NCI-H226 (cell line): ENCODE data around the gene CEP70.
A peak's percentile ranks its signal among the peaks of the same experiment; 100 is the strongest.
"Not testable (repeated sequence)": the region's sequence is repeated elsewhere in the genome, so short reads cannot be mapped to it uniquely, and the experiment has no call there.

Experiments
- DNase-seq: peaks from one replicate; pipeline ENCODE4 v3.0.0-alpha.2; 2015

Gene CEP70

DNA sequence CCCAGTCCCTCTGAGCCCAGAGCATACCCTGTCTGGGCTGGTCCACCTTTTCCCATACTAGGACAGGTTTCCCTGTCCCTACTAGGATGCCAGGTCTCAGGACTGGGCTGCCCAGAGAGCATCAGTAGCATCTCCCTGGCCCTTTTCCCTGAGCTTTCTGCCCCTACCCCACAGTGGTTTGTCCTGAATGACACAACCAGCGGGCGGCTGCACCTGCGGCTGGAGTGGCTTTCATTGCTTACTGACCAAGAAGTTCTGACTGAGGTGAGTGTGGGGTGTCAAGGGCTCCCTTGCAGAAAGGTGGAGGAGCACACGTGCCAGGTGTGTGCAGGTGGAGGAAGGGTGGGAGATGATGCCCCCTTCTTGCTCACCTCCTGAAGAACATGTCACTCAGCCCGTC is 126.1 kb downstream of the CEP70 start:
- no peak for DNase-seq

DNA sequence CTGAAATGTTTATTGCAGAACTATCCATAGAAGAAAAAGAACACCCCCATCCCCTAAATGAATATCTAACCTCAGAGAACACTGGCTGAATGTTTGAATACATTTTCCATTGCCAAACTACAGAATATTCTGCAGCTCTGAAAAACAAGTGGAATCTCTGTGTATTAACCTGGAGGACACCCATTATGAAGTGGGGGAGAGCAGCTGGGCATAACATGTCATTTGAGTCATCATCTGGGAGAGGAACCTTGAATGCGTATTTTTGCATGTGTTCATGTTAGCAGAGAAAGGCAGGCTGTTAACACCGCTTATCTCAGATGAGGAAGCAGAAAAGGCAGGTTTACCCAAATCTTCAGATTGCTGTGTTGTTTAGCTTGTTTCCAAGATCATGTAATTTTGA is 128.1 kb downstream of the CEP70 start:
- DNase-seq = peak; percentile 48

DNA sequence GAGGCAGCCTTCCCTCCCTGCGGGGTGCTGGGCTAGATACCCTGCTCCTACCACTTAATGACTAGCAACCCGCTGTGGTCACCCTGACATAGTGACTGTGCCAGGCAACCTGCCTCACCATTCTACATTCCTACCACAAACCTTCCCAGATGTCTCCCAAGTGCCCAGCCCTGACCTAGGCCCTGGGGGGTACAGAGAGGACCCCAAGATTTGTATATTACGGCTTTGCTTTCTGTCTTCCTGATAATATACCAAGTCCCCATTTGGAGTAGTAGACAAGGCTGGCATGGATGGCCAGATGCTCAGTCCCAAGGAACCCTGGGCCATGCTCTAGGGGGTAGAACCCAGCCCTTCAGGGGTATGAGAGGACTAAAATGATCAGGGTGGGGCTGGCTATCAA is 128.6 kb downstream of the CEP70 start:
- no peak for DNase-seq

DNA sequence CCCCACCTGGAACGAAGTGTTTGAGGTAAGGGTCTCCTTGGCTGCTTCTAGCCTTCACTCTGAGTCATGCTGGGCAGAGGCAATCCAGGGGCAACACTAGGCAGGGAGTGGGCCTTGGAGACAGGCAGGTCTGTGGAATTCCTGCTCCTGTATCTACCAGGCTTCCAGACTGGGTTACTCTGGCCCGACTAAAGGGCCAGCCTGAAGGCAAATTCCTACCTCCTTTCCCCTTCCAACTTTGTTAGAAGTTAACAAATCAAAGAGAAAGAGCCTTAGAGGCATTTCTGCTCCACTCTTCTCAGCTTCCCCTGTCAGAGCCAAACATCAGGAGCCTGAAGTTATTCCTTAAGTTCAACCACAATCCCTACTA is 129.6 kb downstream of the CEP70 start:
- peak; percentile 56 for DNase-seq

DNA sequence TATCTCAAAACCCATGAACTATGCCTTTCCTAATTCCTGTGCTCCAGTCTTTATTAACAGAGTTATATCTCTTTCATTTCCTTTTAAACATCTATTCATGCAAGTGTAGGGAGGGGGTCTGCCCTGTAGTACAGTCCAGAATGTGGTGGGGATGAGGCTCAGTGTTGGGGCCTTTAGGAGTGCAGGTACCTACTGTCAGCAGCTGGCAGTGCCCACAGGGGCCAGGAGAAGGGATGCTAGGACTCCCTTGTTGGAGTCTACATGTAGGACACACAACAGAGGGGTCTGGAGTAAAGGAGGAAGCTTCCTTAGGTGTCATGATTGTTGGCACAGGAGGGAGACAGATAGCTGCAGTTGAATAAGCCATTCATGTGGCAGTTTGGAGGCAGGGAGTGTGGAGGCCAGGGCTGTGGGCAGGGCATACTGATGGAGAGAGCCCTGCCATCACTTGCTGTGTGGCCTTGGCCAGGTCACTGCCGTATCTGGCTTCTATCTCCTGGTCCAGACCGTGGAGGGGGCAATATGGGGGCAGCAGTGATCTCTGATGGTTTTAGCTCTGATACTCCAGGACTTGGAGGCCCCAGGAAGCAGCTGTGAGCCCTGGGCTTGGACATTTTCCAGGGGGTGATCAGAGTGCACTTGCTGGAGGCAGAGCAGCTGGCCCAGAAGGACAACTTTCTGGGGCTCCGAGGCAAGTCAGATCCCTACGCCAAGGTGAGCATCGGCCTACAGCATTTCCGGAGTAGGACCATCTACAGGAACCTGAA is 130.2 kb downstream of the CEP70 start:
- DNase-seq = no peak

DNA sequence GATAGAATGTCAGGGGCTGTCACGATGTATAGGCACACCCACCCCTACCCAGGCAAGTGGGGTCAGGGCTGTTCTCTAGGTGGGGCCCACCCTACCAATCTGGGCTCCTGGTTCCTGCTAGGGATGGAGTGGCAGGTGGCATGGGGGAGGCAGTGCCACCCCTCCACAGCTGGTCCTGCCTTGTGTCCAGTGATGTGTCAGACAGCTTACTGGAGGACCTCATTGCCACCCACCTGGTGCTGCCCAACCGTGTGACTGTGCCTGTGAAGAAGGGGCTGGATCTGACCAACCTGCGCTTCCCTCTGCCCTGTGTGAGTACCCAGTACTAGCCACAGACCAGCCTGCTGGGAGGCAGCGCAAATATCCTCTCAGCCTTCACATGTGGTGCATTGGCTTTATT is 132.2 kb downstream of the CEP70 start:
- DNase-seq = no peak

DNA sequence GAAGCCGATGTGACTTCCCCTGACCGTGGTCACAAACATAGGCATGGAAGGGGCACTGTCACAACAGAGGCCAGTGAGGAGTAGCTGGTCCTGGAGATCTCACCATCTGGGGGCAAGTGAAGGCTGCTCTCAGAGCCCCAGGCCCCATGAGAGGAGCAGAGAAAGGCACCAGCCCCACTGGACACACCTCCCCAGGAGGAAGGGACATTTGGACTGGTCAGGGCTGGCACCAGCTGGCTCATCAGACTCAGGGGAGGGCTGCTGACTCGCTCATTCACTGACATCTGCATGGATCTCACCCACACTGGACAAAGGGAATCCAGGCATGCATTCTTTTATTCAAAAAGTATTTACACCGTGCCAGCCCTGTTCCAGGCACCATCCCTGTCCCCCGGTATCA is 132.8 kb downstream of the CEP70 start:
- peak; percentile 77 for DNase-seq

DNA sequence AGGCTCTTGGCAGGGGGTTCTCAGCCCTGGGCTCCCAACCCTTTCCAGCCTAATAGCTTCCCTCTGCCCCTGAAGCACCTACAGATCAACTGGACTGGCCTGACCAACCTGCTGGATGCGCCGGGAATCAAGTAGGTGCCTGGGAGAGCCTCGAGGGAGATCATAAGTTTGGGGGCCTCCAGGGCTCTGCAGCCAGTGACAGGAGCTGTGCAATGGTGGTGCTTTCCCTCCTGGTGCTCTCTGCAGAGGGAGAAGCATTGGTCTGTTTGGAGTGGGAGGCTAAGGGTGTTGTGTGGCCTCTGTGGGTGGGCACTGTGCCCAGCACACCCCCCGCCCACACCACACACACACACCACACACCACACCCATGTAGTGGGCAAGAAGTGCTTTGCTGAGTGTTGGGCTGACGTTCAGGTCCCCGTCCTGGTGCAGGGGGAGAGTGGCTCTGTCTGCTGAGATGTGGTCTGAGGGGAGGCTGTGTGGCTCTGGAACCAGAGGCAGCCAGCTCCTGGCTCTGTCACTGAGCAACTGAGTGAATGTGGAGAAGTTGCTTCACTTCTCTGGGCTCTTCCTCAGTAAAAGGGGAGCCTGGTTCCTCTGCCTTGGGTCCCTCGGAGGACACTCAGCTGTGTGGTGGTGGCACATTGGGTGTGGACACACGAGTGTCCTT is 133.4 kb downstream of the CEP70 start:
- DNase-seq = no peak

DNA sequence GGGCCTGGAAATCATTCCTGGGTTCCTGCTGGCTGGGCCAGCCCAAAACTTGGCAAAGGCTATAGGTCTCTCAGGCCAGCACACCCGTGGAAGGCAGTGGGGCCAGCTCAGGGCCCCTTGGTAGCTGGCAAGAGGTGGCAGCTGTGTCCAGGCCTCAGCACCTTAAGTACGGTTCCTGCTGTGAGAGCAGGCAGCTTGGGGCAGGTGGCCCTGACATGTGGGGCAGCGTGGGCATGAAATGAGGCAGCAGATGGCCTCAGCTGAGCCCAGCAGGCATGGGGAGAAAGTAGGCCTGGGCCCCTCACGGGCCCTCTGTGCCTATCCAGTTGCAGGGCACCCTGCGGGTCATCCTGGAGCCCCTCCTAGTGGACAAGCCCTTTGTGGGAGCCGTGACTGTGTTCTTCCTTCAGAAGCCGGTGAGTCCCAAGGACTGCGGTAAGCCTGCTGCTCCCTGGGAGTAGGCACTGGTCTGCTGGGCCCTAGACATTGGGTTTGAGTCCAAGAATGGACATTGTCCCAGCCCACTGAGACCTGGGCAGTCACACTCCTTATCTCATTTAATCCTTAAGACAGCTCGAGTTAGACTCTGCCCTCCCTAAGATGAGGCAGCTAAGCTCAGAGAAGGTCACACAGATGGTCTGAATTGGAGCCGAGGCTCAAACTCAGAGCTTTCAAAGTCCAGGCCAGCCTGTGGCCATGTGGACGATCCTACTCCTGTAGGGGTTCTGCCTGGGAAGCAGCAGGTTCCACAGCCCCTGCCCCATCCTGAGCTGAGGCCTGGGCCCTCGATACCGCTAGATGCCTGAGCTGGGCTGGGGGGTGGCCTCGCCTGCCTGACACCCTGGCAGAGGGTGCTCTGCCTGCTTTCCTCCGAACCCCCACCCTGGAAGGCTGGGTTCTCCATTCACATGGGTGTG is 134.2 kb downstream of the CEP70 start:
- DNase-seq = no peak

DNA sequence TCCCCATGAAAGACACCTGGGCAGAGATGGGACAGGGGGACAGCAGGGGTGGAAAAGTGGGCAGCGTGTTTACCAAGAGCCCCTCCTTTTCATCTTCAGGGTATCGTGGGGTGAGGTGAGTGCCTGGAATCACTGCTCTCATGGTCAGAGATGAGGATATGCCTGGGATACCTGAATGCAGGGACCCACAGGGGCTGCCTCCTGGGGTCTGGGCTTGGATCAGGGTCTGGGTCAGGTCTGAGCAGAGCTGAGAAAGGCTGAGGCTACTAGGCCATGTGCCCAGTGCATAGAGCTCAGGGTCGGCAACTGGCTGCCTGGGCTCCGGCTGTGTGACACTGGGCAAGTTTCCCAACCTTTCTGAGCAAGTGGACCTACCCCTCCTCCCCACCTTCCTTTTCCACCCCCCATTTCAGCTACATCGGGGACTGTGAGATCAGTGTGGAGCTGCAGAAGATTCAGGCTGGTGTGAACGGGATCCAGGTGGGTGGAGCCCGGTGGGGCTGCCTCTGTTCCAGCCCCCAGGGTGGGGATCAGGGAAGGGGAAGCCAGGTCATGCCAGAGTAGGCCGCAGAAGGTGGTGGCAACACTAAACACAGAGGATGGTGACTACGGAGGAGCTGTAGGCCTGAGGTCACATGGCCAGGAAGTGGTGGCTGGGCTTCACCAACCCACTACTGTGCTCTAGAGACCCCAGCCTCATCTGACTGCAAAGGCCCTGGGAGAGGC is 135.1 kb downstream of the CEP70 start:
- no peak for DNase-seq

DNA sequence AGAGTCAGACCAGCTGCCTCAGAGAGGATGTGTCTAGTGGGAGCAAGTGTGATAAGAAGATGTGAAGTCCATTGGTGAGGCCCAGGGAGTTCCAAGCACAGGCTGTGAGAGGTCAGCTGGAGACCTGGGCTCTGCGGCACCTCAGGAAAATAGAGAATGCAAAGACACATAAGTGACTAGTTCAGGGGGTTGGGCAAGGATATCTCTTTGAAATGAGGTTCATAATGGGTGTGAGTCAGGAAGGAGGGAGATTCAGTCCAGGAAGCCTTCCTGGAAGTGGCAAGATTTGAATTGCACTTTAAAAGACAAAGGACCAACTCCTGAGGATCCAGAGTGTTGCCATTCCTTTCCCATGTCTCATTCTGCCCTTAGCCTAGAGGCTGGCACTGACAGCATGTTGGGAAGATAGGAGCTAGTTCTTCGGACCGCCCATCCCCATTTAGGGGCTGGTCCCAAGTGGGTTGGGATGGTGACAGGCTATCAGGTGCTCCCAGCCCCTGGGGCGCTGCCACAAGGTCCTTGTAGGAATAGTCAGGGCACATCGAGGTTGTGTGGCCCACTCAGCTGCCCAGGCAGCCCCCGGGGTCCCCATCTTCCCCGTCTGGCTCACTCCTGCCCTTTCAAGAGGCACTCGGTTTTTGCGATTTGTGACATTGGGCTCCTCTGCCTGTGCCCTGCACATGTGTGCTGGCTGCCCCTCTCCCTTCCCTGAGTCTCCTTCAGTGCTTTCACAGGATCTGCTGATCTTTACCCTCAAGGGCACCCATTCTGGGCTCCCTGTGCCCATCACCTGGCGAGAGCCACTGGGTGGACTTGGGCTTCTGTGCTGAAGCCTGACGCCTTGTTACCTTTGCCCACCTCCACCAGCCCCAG is 136.0 kb downstream of the CEP70 start:
- peak; percentile 45 for DNase-seq

DNA sequence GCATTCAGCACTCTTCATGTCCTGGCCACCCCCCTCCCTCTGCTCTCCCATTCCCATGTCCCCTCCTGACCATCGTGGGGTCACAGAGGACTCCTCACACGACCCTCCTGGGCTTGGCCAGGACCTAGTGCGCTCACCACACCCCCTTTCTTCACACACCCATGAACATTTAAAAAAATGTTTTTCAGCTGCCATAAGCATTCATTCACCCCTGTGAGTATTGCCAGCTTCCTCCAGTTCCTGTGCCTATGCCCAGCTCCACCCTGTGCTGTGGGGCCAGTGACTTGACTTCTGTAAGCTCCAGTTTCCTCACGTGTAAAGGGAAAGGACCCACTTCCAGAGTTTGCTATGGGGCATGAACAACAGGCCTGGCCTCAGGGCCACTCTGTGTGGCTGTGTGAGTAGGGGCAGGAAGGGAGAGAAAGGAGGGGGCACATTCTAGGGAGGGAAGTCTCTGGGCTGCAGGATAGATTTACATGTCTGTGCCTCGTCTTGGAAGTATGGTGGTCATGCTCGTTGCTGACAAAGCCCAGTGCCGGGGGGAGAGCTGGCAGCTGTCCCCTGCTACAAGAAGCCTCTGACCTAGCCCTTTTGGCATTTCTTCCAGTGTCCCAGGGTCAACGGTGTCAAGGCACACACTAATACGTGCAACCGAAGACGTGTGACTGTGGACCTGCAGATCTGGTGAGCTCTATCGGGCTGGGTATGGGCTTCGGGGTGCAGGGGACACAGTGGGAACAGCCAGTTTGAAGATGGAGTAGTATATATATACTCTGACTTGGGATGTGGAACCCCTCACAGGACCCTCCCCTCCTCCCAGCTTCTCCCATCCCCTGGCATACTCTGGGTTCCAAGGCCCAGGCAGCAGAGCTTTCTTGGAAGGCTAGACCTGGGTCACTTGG is 136.8 kb downstream of the CEP70 start:
- no peak for DNase-seq

DNA sequence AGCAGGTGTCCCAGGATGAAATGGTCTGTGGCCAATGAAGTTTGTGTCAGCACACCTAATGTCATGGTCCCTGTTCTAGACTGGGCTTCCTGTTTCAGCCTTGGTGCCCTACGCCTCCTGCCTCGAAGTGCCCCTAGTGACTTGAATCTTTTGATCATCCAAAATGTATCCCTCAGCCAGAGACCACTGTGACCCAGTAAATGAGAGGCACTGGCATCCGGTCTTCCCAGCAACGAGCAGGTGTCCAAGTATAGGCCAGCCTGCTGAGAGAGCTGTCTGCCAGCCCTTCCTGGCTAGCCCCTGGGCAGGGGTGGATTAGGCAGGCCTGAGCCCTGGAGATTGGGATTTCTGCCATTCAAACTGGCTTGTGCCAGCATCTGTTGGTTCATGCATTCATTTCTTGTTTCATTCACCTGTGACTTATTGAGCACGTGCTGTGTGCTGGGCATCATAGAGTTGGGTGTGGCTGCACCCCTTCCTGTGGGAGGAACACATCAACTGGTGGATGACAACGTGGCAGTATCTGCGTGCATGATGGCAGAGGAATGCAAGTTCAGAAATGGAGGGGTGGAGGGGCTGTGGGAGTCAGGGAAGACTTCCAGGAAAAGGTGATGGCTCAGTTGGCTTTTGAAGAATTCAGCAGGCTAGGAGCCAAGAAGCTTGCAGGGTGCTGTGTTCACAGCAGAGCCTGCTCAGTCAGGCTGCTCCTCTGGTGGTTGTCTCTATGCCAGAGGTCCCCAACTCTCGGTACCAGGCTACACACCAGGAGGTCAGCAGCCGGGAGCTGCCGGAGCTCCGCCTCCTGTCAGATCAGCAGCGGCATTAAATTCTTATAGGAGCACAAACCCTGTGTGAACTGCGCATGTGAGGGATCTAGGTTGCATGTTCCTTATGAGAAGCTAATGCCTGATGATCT is 138.0 kb downstream of the CEP70 start:
- peak; percentile 91 for DNase-seq

DNA sequence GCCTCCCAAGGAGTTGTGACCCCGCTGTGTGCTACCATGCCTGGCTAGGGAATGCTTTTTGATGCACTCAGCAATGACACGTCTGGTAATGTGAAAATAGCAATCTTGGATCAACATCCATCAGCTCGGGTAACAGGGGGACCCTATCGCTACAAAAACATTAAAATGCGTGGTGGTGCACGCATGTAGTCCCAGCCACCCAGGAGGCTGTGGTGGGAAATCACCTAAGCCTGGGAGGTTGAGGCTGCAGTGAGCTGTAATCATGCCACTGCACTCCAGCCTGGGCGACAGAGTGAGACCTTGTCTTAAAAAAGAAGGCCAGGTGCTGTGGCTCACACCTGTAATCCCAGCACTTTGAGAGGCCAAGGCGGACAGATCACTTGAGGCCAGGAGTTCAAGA is 140.1 kb downstream of the CEP70 start:
- not testable (repeated sequence) for DNase-seq

DNA sequence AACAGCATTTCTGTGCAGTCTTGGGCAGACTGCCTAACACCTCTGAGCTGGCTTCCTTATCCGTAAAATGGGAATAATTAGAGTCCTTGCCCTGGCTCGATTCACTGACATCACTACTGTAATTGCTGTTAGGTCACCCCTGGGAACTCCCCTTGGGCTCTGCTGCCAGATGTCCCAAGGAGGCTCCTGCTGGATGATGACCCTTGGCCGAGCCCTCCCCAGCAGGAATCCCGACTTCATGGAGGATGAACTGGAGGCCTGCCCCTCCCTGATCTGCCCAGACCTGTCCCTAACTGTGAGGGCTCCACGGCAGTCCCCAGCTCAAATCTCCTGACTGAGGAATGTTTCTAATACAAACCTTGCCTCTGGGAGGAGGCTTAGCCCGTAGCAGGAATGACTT is 141.6 kb downstream of the CEP70 start:
- DNase-seq = no peak

DNA sequence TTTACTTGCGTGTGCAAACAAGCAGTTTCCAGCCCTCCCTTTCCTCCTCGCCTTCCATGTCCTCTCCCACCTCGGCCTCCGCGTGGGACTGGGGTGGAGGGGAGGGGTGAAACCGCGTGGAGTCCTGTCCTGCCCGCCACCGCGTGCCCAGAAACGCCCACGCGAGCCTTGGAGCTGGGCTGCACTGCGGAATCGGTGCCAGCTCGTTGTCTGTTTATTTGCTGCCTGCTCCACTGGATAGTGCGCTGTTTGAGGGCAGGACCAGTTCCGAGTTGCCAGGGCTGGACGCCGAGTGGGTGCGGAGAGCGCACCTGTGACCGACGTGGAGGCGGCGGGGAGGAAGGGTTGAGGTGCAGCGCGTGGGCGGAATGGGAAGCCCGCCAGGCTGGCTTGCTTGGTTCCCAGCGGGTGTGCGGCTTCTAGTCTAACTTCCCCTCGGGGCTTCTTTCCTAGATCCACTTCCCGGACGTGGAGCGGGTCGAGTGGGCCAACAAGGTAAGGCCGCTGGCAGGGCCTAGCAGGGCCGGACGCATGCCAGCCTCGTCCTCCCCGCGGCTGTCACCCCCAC is 142.4 kb downstream of the CEP70 start:
- no peak for DNase-seq

DNA sequence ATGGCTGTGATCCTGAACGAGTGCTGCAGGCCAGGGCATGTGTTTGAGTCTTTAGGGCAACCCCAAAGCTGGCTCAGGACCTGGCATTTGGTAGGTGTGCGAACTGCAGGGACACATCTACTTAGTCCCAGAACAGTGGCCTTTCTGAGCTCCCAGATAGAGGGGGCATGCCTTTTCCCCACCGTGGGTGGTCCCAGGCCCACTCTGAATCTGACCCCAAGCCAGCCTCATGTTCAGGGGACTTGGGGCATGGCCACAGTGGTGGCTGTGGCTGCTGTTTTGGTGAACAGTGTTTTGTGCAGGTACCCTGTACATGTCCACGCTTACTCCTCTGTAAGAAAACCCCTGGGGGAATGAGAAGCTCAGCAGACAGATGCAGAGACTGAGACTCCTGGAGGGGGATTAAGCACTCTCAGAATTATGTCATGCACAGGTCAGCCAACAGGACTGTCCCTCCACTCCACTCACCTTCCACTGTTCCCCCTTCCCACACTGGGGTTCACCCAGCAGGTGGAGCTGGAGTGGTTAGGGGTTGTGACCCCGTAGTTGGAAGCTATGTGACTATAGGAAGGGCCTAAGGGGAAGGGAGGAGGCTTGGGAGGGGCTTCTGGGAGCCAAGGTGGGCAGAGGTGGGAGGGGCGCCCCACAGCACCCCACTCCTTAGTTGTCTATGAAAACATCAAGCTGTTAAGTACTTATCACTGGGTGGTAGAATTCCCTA is 143.2 kb downstream of the CEP70 start:
- DNase-seq = no peak

DNA sequence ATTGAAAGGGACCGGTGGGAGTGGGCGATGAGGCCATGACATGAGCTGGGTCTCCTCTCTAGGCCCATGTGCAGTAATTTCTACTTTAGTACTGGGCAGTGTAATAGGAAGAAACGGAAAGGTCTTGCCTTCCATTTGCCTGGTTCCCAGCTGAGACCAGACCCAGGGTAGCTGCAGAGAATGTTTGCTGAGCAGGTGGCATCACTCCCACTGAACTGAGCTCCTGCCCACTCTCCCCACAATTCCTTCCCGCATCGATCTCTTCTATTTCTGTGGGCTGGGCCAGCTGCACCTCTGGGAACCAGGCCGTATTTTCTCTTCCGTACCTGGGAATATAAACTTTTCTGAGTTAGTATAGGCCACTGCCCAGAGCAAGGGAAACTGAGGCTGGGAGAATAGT is 143.9 kb downstream of the CEP70 start:
- no peak for DNase-seq

DNA sequence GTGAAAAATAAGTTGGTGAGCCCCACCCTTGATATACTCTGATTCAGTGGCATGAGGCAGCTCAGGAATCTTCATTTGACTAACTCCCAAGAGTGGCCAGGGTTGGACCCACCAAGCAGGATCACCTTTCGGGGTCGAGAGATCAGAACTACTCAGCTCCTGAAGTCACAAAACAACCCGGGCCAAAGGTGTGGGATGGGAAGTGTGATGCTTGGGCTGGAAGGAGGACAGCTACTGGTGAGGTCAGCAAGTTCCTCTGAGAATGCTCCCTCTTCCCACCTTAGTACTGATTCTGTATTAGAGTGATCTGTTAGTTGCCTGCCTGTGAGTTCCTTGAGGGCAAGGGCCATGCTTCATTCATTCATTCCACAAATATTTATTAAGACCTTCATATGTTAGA is 144.6 kb downstream of the CEP70 start:
- DNase-seq = no peak
